NCI-H2171 (cell line): Measurements from ENCODE around the gene RRP36.
"Not testable (repeated sequence)": the region's sequence is repeated elsewhere in the genome, so short reads cannot be mapped to it uniquely, and the experiment has no call there.

Experiments
- DNase-seq: peaks from one replicate; lab custom pipeline; 2025; lab: John Stamatoyannopoulos, UW

The RRP36 gene

DNA sequence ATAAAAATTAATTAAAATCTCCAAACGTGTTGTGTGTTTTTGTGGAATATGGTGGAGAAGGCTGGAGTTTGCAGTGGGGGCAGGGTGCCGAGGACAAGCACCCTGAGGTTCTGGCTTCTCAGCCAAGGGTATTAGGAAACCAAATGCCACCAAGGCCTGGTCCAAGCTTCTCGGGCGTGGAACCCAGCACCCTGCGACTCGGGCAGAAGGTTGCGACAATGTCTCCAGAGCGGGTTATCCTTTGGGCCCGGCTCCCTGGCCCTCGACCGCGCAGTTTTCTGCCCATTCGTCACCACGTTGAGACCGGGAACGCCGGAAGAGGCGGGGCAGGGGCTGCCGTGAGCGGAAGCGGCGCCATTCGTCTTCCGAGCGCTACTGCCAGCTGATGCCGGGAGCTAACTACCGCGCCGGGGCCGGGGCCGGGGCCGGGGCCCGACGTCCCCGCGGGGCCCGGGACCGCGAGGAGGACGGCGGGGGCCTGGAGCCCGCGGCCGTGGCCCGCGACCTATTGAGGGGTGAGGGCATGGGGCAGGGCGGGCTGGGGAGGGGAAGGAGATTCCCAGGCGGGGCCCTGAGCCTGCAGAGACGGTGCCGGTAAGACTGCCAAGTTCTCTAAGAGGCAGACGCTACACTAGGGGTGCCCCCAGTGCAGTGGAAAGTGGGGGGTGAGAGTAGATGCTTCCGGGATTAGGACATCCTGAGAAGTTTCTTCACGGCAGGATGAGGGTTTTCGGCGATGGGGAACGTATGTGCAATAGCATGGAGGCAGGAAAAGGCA lies at the start of gene RRP36:
RRP36 (plus strand) TSS at position 354 of the 778 bp plus-strand sequence; CDS start at position 386, 32 bp downstream.
- DNase-seq, result peak; percentile 73

DNA sequence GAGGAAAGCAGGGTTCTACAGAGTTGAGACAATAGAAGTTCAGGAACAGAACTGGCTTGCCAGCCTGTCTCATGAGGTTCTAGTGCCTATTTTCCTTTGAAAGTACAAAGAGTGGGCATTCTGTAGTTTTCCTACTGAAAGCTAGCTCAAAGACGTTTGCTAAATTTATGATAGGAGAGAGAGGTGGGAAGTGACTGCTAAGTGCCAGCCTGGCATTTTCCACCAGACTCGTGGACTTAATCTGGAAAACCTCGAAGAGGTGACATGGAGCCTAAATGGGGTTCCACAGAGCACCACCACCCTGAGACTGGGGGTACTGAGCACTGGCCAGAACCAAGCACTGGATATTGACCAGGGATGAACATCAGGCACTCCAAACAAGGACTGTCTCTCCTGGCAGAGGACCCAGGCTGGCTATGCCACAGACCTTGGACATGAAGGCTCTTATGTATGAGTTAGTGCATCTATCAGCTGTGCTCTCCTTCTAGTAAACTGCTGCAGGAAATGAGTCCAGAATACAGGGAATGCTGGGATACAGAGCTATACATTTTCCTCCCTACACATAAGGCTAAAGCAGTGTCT lies 49.6 kb upstream of the RRP36 start:
- no peak for DNase-seq

DNA sequence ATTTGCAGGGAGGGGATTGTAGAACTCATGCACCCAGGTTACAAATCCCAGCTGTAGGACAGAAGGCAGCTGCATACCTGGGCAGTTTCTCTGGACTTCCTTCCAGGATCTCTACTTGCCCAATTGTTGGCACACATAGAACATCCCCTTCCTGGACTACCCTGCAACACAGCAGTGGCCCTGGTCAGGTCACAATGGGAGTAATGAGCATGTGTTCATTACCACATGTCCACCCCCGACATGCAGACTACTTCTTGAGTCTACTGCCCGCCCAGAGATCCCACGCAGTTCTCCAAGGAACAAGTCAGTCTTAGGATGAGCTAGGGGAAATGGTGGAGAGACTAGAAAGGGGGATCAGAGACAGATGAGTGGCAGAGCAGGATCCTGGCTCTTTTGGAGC lies 47.5 kb upstream of the RRP36 start:
- no peak for DNase-seq

DNA sequence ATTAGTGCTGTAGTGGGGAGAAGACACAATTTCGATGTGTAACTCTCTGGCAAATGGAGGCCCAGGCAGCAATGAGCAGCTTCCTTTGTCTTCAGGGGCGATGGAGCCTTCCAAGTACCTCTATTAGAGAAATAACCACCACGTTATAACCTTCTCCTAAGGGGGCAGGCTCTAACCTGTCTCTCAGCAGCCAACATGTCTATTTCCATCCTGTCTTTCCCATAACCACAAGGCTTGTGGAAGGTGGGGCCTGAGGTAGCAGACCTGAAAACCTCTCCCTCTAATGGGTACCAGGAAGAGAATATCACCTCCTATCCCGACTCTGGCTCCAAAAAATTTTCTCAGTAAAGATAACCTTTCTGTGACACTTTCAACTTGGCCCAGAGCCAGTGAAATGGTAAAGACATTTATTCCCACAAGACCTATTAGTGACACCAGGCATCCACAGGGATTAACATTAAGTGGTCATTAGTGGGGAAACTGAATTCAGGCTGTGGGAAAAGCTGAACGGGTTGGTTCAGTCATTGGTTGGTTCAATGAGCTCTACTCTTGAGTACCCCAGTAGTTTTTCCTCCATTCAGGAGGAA lies 46.4 kb upstream of the RRP36 start:
- DNase-seq, result peak; percentile 27

GRCh38 chr6:42978487-42978838 lies 43.0 kb upstream of the RRP36 start:
- DNase-seq, result no peak

- peak; percentile 92 for DNase-seq
Measured at GRCh38 chr6:42978839-42979522, 42.4 kb upstream of the RRP36 start, which contains the start of gene PEX6. Gene PEX6 (minus strand): TSS chr6:42979181. CDS start chr6:42979150, 31 bp downstream.

- no peak for DNase-seq
Measured at GRCh38 chr6:42979523-42980177, 41.8 kb upstream of the RRP36 start.

DNA sequence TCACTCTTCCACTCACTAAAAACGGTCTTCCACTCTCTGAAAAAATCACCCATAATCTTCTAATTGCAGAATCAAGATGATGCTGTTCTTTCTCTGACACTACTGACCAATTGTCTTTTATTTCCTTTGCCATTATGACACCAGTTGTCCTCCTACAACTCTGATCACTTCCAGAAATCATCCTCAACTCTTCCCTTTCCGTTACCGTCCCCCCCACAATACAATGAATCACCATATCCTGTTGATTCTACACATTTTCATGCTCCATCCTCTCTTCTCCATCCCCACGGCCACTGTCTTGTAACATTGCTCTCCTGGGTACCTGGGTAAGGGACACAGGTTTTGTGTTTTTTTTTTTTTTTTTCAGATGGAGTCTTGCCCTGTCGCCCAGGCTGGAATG lies 39.6 kb upstream of the RRP36 start:
- DNase-seq, result no peak

- peak; percentile 98 for DNase-seq
Measured at GRCh38 chr6:42984001-42984923, 37.2 kb upstream of the RRP36 start, which contains the start of gene PPP2R5D. Gene PPP2R5D (plus strand): TSS chr6:42984570. CDS start chr6:42984678, 108 bp downstream.

- no peak for DNase-seq
Measured at GRCh38 chr6:42984924-42985475, 36.4 kb upstream of the RRP36 start.

DNA sequence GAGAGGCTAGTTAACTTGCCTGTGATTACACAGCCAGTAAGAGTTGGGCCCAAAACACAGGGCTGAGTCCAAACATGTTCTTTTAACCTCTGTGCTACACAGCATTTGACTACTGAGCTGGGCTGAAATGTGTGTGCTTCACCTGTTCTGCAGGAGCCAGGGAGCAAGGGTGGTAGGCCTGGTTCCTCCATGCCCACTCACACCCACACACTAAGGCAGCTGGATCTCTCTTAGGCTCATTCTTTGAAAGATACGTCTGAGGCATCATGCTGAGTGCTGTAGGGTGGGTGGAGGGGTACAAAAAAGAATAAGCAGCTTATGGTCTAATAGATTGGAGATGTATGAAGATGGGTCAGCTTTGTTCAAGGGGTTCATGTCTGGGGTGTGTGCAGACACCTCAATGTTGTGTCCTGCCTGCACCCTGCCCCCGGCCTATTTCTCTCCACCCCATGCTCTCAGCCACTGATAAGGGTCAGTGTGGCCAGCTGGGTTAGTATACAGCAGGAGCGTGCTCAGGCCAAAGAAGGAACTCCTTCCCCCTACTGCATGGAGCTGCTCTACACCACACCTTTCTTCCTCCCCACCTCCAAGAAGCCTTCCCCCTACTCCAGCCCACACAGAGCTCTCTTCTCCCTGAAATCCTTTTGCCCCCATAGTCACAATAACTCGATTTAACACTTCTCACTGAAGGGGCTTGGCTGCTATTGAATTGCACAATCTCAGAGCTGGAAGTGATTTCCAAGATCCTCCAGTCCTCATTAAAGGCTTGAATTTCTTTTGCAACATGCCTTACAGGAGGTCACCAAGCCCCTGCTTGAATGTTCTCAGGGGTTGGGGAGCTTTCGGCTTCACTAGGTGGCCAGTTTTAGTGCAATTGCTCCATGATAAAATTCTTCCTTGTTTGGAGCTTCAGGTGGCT lies 33.6 kb upstream of the RRP36 start:
- DNase-seq, result no peak

DNA sequence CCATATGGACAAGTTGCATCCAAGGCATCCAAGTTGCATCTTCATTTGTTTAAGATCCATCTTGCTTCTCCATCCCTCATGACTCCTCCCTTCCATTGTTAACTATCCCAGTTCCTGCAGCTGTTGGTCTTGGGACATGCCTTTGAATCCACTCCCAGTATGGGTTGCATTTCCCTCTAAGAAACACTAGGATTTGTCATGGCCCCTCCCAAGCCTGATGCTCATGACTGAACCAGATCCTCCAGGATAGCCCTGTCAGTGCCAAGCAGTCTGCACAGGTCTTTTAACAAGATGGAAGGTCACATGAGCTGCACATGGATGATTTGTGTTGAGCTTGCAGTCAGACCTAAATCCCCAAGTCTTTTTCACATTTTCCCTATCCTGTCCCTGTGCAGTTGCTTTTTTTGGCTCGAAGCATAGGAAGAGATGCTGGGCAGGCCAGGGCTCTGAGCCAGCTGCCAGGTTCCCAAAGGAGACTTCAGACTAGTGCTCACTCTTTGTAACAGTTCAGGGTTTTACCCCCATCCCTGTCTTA lies 32.9 kb upstream of the RRP36 start:
- DNase-seq, result no peak

GRCh38 chr6:42989923-42990322 lies 31.5 kb upstream of the RRP36 start:
- no peak for DNase-seq

DNA sequence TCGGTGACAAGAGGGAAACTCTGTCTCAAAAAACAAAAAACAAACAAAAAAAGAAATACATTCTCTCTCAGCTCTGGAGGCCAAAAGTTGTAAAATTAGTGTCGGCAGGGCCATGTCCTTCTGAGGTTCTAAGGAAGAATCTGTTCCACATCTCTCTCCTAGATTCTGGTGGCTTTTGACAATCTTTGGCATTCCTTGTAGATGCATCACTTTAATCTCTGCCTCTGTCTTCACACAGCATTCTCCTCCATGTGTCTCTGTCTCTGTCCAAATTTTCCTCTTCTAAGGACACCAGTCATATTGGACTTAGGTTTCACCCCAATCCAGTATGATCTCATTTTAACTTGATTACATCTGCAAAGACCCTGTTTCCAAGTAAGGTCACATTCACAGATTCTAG lies 28.0 kb upstream of the RRP36 start:
- DNase-seq, result no peak

GRCh38 chr6:42996513-42996912 lies 24.9 kb upstream of the RRP36 start:
- DNase-seq, result no peak

GRCh38 chr6:42998205-42998604 lies 23.2 kb upstream of the RRP36 start:
- DNase-seq, result not testable (repeated sequence)

DNA sequence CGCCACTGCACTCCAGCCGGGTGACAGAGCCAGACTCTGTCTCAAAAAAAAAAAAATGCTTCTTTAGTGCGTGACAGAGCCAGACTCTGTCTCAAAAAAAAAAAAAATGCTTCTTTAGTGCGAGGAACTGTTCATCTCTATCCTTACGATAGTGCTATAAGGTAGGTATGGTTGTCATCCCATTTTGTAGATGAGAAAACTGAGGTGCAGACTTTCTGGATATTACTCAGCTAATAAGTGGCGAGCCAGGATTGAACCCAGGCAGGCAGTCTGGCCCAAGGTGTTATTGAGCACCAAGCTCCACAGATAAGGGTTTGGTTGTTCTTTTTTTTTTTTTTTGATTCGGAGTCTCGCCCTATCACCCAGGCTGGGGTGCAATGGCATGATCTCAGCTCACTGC lies 19.6 kb upstream of the RRP36 start:
- DNase-seq, result no peak

- DNase-seq, result no peak
Measured at GRCh38 chr6:43005844-43006243, 15.6 kb upstream of the RRP36 start.

GRCh38 chr6:43006251-43006650 lies 15.2 kb upstream of the RRP36 start:
- DNase-seq, result no peak
